ENCODE measurements around the gene YIPF7. TPM values are rescaled to one million over a fixed set of nuclear protein-coding genes. Genes with fewer than 3 reads are reported as not detected.

The YIPF7 gene
- not detected in 2 replicates for total RNA-seq

GRCh38 chr4:44651425-44651824 lies at the start of gene YIPF7:
Gene YIPF7 (minus strand): TSS chr4:44651625. CDS start chr4:44650100, 1,525 bp downstream.

DNA sequence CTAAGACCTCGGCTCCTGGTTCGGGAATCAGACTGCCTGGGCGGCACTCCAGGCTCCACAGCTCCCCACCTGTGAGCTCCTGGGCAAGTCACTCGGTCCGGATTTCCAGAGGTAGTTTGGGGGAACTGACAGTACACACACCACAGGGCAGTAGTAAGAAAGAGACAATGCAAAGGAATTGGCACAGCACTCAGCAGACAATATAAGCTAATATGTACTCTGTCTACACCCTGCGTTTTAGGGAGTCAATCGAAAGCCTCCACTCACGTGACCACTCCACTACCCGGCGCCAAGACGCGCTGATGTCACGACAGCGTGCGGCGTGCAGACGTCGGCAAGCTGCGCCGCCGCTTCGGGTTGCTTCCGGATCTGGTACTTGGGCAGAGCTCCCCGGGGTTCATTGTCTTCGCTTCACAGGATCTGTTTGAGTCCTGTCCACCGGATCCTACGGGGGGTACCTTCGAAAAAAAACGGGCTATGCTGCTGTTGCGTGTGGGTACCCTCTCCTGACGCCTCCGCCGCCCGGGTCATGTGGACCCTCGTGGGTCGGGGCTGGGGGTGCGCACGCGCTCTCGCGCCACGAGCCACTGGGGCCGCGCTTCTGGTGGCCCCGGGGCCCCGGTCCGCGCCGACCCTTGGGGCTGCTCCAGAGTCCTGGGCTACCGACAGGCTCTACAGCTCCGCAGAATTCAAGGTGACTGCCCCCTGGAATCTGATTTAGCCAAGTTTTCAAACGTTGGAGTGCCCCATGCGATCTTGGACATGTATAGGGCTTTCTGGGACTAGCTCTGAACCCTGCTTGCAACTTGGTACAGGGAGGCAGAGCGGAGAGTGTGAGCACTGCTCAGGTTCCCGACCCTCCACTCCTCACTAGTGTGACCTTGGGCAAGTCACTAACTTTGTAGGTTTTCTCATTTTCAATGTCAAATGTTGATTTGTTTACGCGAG lies 26.9 kb upstream of the YIPF7 start, which contains the start of gene GUF1:
GUF1 (plus strand) TSS at position 327 of the 948 bp plus-strand sequence; CDS start at position 530, 203 bp downstream.

Other genes with a start within 250 kb of the YIPF7 start
- gene KCTD8, start 202.8 kb downstream of the YIPF7 start, total RNA-seq = not detected in 2 replicates
- gene GUF1, start 26.8 kb upstream of the YIPF7 start, total RNA-seq = 17.8 and 23.0 TPM in 2 replicates
- 24.8 and 27.3 TPM in 2 replicates for gene GNPDA2, start 74.9 kb upstream of the YIPF7 start, total RNA-seq